ENCODE results near the gene CNNM3.

Gene CNNM3

DNA sequence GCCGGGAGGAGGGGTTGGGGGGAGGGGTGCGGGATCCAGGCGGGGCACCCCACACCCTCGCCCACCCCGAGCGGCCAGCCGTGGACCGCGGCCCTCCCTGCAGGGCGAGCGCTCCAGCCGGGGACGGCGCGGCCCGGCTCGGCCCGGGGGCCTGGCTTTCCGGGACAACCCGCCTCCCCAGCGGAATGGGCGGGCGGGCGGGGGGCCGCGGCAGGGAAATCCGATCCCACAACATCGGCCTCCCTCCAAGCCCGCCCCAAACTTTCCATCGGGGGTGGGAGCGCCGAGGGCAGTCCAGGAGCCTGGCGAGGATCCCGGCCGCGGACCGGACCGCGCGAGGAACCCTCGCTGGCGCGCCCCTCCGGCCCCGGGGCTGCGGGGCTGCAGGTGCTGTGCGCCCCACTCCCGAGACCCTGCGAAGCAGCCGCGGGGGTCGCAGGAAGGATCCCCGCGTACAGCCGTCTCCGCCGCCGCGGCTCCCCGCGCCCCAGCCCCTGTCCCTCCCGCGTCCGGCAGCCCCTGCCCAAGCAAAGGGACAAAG, 53.3 kb downstream of the CNNM3 start:
- Histone ChIP-seq H3K79me2 (ENCODE audit: low read length) (peaks cover 21% of the 10 kb centered on the region), H3K9ac (ENCODE audit: low read length) (peak overlapping the region; percentile 93), H3K4me1 (ENCODE audit: low read length) (peaks cover 18% of the 10 kb centered on the region), H3K4me3 (ENCODE audit: low read length) (peak overlapping the region; percentile 87), H3K27me3 (ENCODE audit: low read depth, low read length) (peaks cover 4% of the 10 kb centered on the region; the same call in 1 of the 2 replicates), H3K36me3 (replicated peaks; ENCODE audit: low read depth, low read length) (peaks cover 8% of the 10 kb centered on the region), H3K27ac (ENCODE audit: low read length) (no peak overlapping the region), H2AFZ (ENCODE audit: low read depth, low read length) (peak overlapping the region; percentile 50; the same call in 1 of the 2 replicates), H4K20me1 (ENCODE audit: insufficient read depth, low read length) (no peaks in the 10 kb centered on the region), H3K4me2 (ENCODE audit: low read length) (peak overlapping the region; percentile 92), H3K9me3 (ENCODE audit: insufficient read depth, low read length) (no peaks in the 10 kb centered on the region)
- no peak for TF ChIP-seq CTCF (IDR thresholded peaks at IDR 0.05; ENCODE audit: low read depth, low read length)
- TF ChIP-seq EZH2phosphoT487 (IDR thresholded peaks at IDR 0.05; ENCODE audit: low read depth), result no peak

GRCh38 chr2:96869822-96870625, 54.0 kb downstream of the CNNM3 start, which contains the start of gene SEMA4C:
TSS of gene SEMA4C (minus strand) at chr2:96870080. CDS start at chr2:96867886, 2,194 bp downstream.
- Histone ChIP-seq H3K4me3 (ENCODE audit: low read length) (peak within 1 kb of the TSS; percentile 87), H3K27me3 (ENCODE audit: low read depth, low read length) (peaks cover 4% of the 10 kb centered on the region; the same call in 1 of the 2 replicates), H3K9me3 (ENCODE audit: insufficient read depth, low read length) (no peaks in the 10 kb centered on the region), H3K27ac (ENCODE audit: low read length) (peak within 1 kb of the TSS; percentile 63; the same call in 1 of the 2 replicates), H3K4me1 (ENCODE audit: low read length) (peaks cover 25% of the 10 kb centered on the region), H3K9ac (ENCODE audit: low read length) (peak within 1 kb of the TSS; percentile 93), H3K36me3 (replicated peaks; ENCODE audit: low read depth, low read length) (peaks cover 4% of the 10 kb centered on the region), H3K79me2 (ENCODE audit: low read length) (peaks cover 21% of the 10 kb centered on the region), H4K20me1 (ENCODE audit: insufficient read depth, low read length) (no peaks in the 10 kb centered on the region), H2AFZ (ENCODE audit: low read depth, low read length) (peak within 1 kb of the TSS; percentile 50; the same call in 1 of the 2 replicates), H3K4me2 (ENCODE audit: low read length) (peak within 1 kb of the TSS; percentile 92)
- no peak for TF ChIP-seq EZH2phosphoT487 (IDR thresholded peaks at IDR 0.05; ENCODE audit: low read depth)
- no peak for TF ChIP-seq CTCF (IDR thresholded peaks at IDR 0.05; ENCODE audit: low read depth, low read length)

GRCh38 chr2:96870626-96871255, 54.7 kb downstream of the CNNM3 start:
- peak overlapping the region; percentile 87; the same call in 1 of the 2 replicates for H3K4me3 ChIP-seq (ENCODE audit: low read length)
- no peak overlapping the region for H3K27ac ChIP-seq (ENCODE audit: low read length)

More at GRCh38 chr2:96870626-96871255, 54.7 kb downstream of the CNNM3 start:
- H3K27me3 ChIP-seq (ENCODE audit: low read depth, low read length), result peaks cover 4% of the 10 kb centered on the region; the same call in 1 of the 2 replicates
- TF ChIP-seq EZH2phosphoT487 (IDR thresholded peaks at IDR 0.05; ENCODE audit: low read depth) (no peak), CTCF (IDR thresholded peaks at IDR 0.05; ENCODE audit: low read depth, low read length) (no peak)
- H3K4me1 ChIP-seq (ENCODE audit: low read length), result peaks cover 31% of the 10 kb centered on the region
- no peak overlapping the region for H3K4me2 ChIP-seq (ENCODE audit: low read length)
- H3K9ac ChIP-seq (ENCODE audit: low read length), result no peak overlapping the region
- H3K9me3 ChIP-seq (ENCODE audit: insufficient read depth, low read length), result no peaks in the 10 kb centered on the region
- no peaks in the 10 kb centered on the region for H3K36me3 ChIP-seq (replicated peaks; ENCODE audit: low read depth, low read length)
- no peaks in the 10 kb centered on the region for H4K20me1 ChIP-seq (ENCODE audit: insufficient read depth, low read length)
- H3K79me2 ChIP-seq (ENCODE audit: low read length), result peaks cover 21% of the 10 kb centered on the region
- H2AFZ ChIP-seq (ENCODE audit: low read depth, low read length), result no peak overlapping the region
